Kidney (tissue), 14 donors: ENCODE results near the gene DUSP2. TPM values are rescaled to one million over a fixed set of nuclear protein-coding genes. Genes with fewer than 3 reads are reported as not detected.

ENCODE experiments used
- DNase-seq, 5 donors: peaks; one replicate each; pipeline ENCODE4 v3.0.0-alpha.2; 2013 to 2020
- FAIRE-seq: peaks from 2 replicates; lab custom pipeline; 2012; peaks lifted over from hg19 to GRCh38; lab: Jason Lieb, UNC
- H3K27ac ChIP-seq, 2 donors: one replicate each; pipeline ENCODE4 v1.7.0; 2013; ENCODE audit warnings: low read depth in 2 of 2, low read length in 2 of 2, inconsistent platforms in 1 of 2
- H3K27me3 ChIP-seq: one replicate; pipeline ENCODE4 v1.7.1; 2013; ENCODE audit warnings: low read length, inconsistent platforms; ENCODE audit not compliant: control insufficient read depth, insufficient read depth
- H3K36me3 ChIP-seq, 3 donors: one replicate each; pipeline versions ENCODE4 v1.7.0 to v1.7.1; 2013; ENCODE audit warnings: low read length in 3 of 3, control low read depth in 1 of 3, inconsistent platforms in 1 of 3; ENCODE audit not compliant: insufficient read depth in 3 of 3, control insufficient read depth in 2 of 3
- H3K4me1 ChIP-seq, 3 donors: one replicate each; pipeline versions ENCODE4 v1.7.0 to v1.7.1; 2013; ENCODE audit warnings: low read length in 3 of 3, inconsistent platforms in 1 of 3, low read depth in 1 of 3; ENCODE audit not compliant: control insufficient read depth in 2 of 3, insufficient read depth in 2 of 3
- H3K4me3 ChIP-seq, 3 donors: one replicate each; pipeline versions ENCODE4 v1.7.0 to v1.8.1; 2013; ENCODE audit warnings: low read length in 3 of 3, control low read depth in 1 of 3, inconsistent platforms in 1 of 3
- H3K9ac ChIP-seq, 3 donors: one replicate each; pipeline versions ENCODE4 v1.7.0 to v1.7.1; 2013; ENCODE audit warnings: low read length in 3 of 3, control low read depth in 1 of 3, inconsistent platforms in 1 of 3
- H3K9me3 ChIP-seq, 3 donors: one replicate each; pipeline versions ENCODE4 v1.7.0 to v1.7.1; 2013; ENCODE audit warnings: low read length in 3 of 3, control low read depth in 1 of 3, inconsistent platforms in 1 of 3; ENCODE audit not compliant: control insufficient read depth in 2 of 3, insufficient read depth in 1 of 3
- CTCF ChIP-seq: IDR thresholded peaks from 3 replicates; pipeline ENCODE4 v1.5.1; 2012; ENCODE audit warnings: mild to moderate bottlenecking, moderate library complexity, borderline replicate concordance; ENCODE audit not compliant: insufficient read depth; ENCODE audit errors: extremely low read depth
- intact Hi-C: fragments of 100-400 bp; cut with DNase I; formaldehyde crosslinking; loops from one replicate; pipeline ENCODE4 v1.11.1; 2022
- polyA plus RNA-seq: library from polyadenylated mRNA; stranded (reverse); fragments of 350-450 nt; fragmentation: Illumina TruSeq; extraction: RNeasy Lipid Tissue Mini Kit (QIAGEN cat#74804); gene quantifications from one replicate; pipeline ENCODE4 v1.2.3, GENCODE V29; 2014; ENCODE audit warnings: low read depth, low replicate concordance; ENCODE audit not compliant: insufficient read depth
- total RNA-seq: library from RNA; stranded (reverse); fragmentation: NEBNext Ultra II Directional; extraction: Animal tissue kit (Norgen Biotek cat#: 25700); gene quantifications from one replicate; pipeline ENCODE4 v1.2.1, GENCODE V29; 2021
- donor health status: control.
- donor health status: control.
- donor health status: control.
- donor health status: control.
- donor health status: control.
- donor health status: DM: yes; HTN: yes; CAD: no.
- donor health status: Normal renal cell carcinoma (clear cell type).

Gene DUSP2
- total and polyA plus RNA-seq, 2 donors from 2014 or later, result 5.6 to 11.8 TPM

DNA sequence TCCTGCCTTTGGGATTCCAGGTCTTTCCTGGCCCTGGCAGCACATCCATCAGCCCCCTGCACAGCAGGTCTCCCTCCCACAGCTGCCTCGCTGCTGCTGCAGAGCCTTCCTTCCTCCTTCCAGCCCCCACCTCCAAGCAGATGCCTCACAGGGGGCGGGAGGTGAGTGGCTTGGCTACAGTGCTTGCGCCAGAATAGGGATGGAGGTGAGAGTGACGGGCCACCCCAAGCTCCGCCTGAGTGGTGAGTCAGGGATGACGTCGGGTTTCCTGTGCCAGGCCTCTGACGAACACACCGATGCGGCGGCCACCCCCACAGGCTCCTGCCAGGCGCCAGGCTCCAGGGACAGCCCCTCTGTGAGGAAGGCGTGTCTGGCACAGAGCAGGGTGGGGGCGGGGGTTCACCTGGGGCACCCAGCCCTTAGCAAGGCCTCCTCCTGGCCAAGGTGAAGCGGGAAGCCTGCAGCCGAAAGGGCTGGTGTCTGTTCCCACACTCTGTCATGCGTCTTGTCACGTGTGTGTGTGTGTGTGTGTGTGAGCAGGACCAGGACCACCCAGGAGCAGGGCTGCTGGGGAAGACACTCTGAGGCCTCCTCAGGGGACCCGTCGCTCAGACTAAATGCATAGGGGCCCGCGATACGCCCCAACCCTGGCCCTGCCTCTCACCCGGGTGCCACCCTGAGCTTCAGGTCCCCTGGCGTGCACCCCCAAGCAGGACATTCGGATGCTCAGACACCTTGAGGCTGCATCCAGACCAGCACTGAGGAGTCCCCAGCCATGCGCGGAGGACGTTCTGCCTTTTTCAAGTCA lies 3.4 kb upstream of the DUSP2 start:
- Histone ChIP-seq H3K9me3 (no peaks in the 10 kb centered on the region), H3K4me1 (peaks cover 0 to 9% (median 5%) of the 10 kb centered on the region in 3 donors), H3K27ac (no peak overlapping the region), H3K36me3 (no peaks in the 10 kb centered on the region), H3K9ac (no peak overlapping the region), H3K27me3 (no peaks in the 10 kb centered on the region), H3K4me3 (no peak overlapping the region)
- FAIRE-seq (no peak), DNase-seq (peak; percentile 87 to 95 (median 91))
- intact Hi-C loops, result no loop called here
- TF ChIP-seq CTCF, result no peak

DNA sequence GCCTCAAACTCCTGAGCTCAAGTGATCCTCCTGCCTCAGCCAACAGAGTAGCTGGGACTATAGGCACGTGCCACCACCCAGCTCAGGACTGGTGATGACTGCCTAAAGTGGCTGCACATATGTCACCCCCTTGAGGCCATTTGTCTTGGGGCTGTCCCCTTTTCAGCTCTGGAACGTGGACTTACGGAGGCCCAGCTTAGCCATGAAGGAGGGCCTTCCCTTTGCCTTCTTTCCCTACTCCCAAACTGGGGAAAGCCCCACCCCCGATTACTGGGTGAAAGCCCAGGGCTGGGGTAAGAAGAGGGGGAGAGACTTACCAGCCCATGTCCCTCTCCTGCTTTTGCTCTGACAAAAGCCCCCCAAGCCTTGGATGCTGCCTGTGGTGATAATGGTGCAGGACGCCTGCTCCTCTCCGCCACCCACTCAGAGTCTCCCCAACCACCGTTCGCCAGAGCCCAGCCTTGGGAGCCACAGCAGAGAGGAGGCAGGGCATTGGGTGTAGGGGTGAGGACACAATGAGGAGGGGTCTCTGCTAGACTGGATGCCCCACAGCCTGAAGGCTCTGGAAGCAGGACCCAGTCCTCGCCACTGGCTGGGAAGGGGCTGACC lies 2.5 kb upstream of the DUSP2 start:
- H3K27me3 ChIP-seq, result no peaks in the 10 kb centered on the region
- H3K4me1 ChIP-seq, result peaks cover 0 to 9% (median 5%) of the 10 kb centered on the region in 3 donors
- no peak for TF ChIP-seq CTCF
- no peak overlapping the region for H3K9ac ChIP-seq
- H3K36me3 ChIP-seq, result no peaks in the 10 kb centered on the region
- no peak overlapping the region for H3K4me3 ChIP-seq
- DNase-seq (peak in 2 of 5 donors; percentile 62 to 70), FAIRE-seq (no peak)
- intact Hi-C loops, result no loop called here
- H3K27ac ChIP-seq, result no peak overlapping the region
- no peaks in the 10 kb centered on the region for H3K9me3 ChIP-seq

GRCh38 chr2:96146881-96147592 lies 1.8 kb upstream of the DUSP2 start:
- peaks cover 0 to 9% (median 5%) of the 10 kb centered on the region in 3 donors for H3K4me1 ChIP-seq
- H3K36me3 ChIP-seq, result no peaks in the 10 kb centered on the region
- DNase-seq, result peak in 3 of 5 donors; percentile 12 to 55 (median 19)
- intact Hi-C loops, result no loop called here
- no peaks in the 10 kb centered on the region for H3K27me3 ChIP-seq
- peak overlapping the region in 1 of 2 donors; percentile 11 for H3K27ac ChIP-seq
- no peak overlapping the region for H3K9ac ChIP-seq
- no peak overlapping the region for H3K4me3 ChIP-seq
- no peak for FAIRE-seq
- no peak for TF ChIP-seq CTCF
- no peaks in the 10 kb centered on the region for H3K9me3 ChIP-seq
